NCI-H2227 (cell line): ENCODE measurements around the gene MRM2.

Experiments
- DNase-seq: peaks from one replicate; lab custom pipeline; 2025; ENCODE audit not compliant: unreplicated experiment; lab: John Stamatoyannopoulos, UW

The MRM2 gene

GRCh38 chr7:2191016-2191415 lies 51.0 kb downstream of the MRM2 start:
- no peak for DNase-seq

DNA sequence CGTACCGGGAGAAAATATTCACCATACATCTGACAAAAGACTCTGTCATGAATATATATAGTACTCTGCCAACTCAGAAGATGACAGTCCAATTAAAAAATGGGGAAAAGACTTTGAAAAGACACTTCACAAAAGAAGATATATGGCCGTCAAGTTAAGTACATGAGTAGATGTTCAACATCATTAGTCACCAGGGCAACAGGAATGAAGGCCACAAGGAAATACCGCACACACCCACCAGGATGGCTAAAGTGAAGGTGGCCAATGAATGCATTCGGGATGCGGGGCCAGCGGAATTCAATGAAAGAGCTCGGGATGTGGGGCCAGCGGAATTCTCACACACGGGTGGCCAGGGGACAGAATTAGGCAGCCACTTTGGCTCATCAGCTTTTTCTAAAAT lies 51.5 kb downstream of the MRM2 start:
- peak; percentile 23 for DNase-seq

- no peak for DNase-seq
Observed at GRCh38 chr7:2186166-2186565, 55.8 kb downstream of the MRM2 start.

DNA sequence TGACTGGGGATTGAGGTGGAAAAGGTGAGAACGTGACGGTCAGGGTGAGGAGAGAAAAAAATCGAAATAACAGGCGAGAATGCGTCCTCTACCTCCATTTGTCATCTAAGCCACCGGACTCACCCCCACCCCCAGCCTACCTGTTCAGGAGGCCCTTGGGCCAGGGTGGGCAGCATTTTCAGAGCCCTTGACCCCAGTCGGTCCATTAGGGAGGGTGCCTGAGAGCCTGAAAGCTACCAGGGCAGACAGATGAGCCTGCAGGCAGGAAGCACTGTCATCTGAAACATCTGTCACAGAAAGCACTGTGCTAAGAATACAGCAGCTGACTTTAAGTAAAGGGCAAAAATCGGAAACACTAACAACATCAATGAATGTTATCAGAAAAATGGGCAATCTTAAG lies 56.3 kb downstream of the MRM2 start:
- DNase-seq = no peak
